Body of pancreas (tissue), 4 donors: ENCODE measurements around the gene OAS3. TPM values are rescaled to one million over a fixed set of nuclear protein-coding genes. Genes with fewer than 3 reads are reported as not detected.

Source experiments
- ATAC-seq: fragments of 150-250 bp; one replicate; pipeline ENCODE4 v1.9.1; 2016
- DNase-seq, 4 donors: peaks; one replicate each; pipeline ENCODE4 v3.0.0-alpha.2; 2019
- H3K27ac ChIP-seq, 4 donors: fragments of 200-600 bp; sonication (generic); 1 replicate in 3 of 4; 2 replicates in 1 of 4; pipeline versions ENCODE4 v1.5.1 to v1.6.1; 2016 to 2019; ENCODE audit warnings: mild to moderate bottlenecking in 1 of 4, mixed read lengths in 1 of 4, moderate library complexity in 1 of 4
- H3K27me3 ChIP-seq, 2 donors: fragments of 200-600 bp; sonication (generic); one replicate each; pipeline ENCODE4 v1.6.0; 2016; ENCODE audit warnings: mild to moderate bottlenecking in 1 of 2
- H3K36me3 ChIP-seq, 2 donors: fragments of 200-600 bp; sonication (generic); replicated peaks in 1 of 2; 2 replicates each; pipeline ENCODE4 v1.5.1; 2016; ENCODE audit warnings: low read depth in 2 of 2; ENCODE audit not compliant: insufficient read depth in 1 of 2
- H3K4me1 ChIP-seq: fragments of 200-600 bp; sonication (generic); one replicate; pipeline ENCODE4 v1.6.0; 2016
- H3K4me3 ChIP-seq, 2 donors: fragments of 200-600 bp; sonication (generic); 1 replicate in 1 of 2; 2 replicates in 1 of 2; pipeline ENCODE4 v1.5.1; 2016 to 2019
- H3K9me3 ChIP-seq, 3 donors: fragments of 200-600 bp; sonication (generic); 1 replicate in 2 of 3; 2 replicates in 1 of 3; pipeline ENCODE4 v1.5.1; 2016
- CTCF ChIP-seq, 7 experiments: fragments of 450-650 bp in 4 of 7; fragments of 200-600 bp in 3 of 7; sonication (generic) in 3 of 7; IDR thresholded peaks; one replicate each; pipeline ENCODE4 v1.5.1; 2016 to 2019; ENCODE audit warnings: antibody characterized with exemption in 7 of 7
- POLR2A ChIP-seq, 3 donors: fragments of 450-650 bp; IDR thresholded peaks; one replicate each; pipeline ENCODE4 v1.6.1; 2016; ENCODE audit warnings: antibody characterized with exemption in 3 of 3, mild to moderate bottlenecking in 2 of 3
- WGBS, 2 donors: methylation state at CpG; one replicate each; pipeline ENCODE4 v1.1.5; 2017; 5-methylcytosine and 5-hydroxymethylcytosine counted together
- intact Hi-C: fragments of 100-400 bp; cut with DNase I; formaldehyde crosslinking; loops from one replicate; pipeline ENCODE4 v1.15.1; 2023
- total RNA-seq, 2 donors: library from RNA; depleted of rRNA; stranded (reverse); fragments of >200 nt; gene quantifications; one replicate each; pipeline ENCODE4 v1.1.0, GENCODE V29; 2016

The OAS3 gene
- total RNA-seq, 2 donors from 2014 or later = 2.3 to 18.1 TPM

GRCh38 chr12:112992541-112993398, 54.5 kb downstream of the OAS3 start:
- Histone ChIP-seq H3K4me1 (no peaks in the 10 kb centered on the region), H3K4me3 (no peak overlapping the region), H3K9me3 (no peaks in the 10 kb centered on the region), H3K27ac (no peak overlapping the region), H3K36me3 (no peaks in the 10 kb centered on the region), H3K27me3 (no peaks in the 10 kb centered on the region)
- TF ChIP-seq CTCF (IDR thresholded peaks at IDR 0.05) (peak; percentile 37 to 91 (median 81)), POLR2A (IDR thresholded peaks at IDR 0.05) (no peak)
- peak; percentile 50 for ATAC-seq
- peak; percentile 33 to 68 (median 50) for DNase-seq
- intact Hi-C loops = no loop called here
- WGBS, 2 donors = 0 to 5% methylated on average over 2 of the region's 2 CpGs

GRCh38 chr12:112995008-112995407, 56.7 kb downstream of the OAS3 start:
- intact Hi-C loops = no loop called here
- WGBS, 2 donors = 44 to 48% methylated on average over 5 of the region's 5 CpGs
- no peaks in the 10 kb centered on the region for H3K27me3 ChIP-seq
- H3K36me3 ChIP-seq = no peaks in the 10 kb centered on the region
- H3K4me3 ChIP-seq = no peak overlapping the region
- H3K27ac ChIP-seq = no peak overlapping the region
- no peaks in the 10 kb centered on the region for H3K9me3 ChIP-seq
- TF ChIP-seq POLR2A (IDR thresholded peaks at IDR 0.05) (no peak), CTCF (IDR thresholded peaks at IDR 0.05) (no peak)
- DNase-seq (no peak), ATAC-seq (no peak)
- no peaks in the 10 kb centered on the region for H3K4me1 ChIP-seq

- TF ChIP-seq POLR2A (IDR thresholded peaks at IDR 0.05) (no peak), CTCF (IDR thresholded peaks at IDR 0.05) (no peak)
- no peaks in the 10 kb centered on the region for H3K27me3 ChIP-seq
- ATAC-seq = no peak
- no peaks in the 10 kb centered on the region for H3K4me1 ChIP-seq
- intact Hi-C loops = no loop called here
- H3K4me3 ChIP-seq = no peak overlapping the region
- H3K36me3 ChIP-seq = no peaks in the 10 kb centered on the region
- no peak overlapping the region for H3K27ac ChIP-seq
- DNase-seq = no peak
- 62 to 77% methylated on average over 8 of the region's 8 CpGs for WGBS, 2 donors
- H3K9me3 ChIP-seq = no peaks in the 10 kb centered on the region
These were observed 58.2 kb downstream of the OAS3 start for GRCh38 chr12:112996501-112996900.

GRCh38 chr12:112997506-112997905, 59.2 kb downstream of the OAS3 start:
- ATAC-seq (no peak), DNase-seq (no peak)
- Histone ChIP-seq H3K27ac (no peak overlapping the region), H3K27me3 (no peaks in the 10 kb centered on the region), H3K9me3 (no peaks in the 10 kb centered on the region), H3K4me1 (no peaks in the 10 kb centered on the region), H3K36me3 (no peaks in the 10 kb centered on the region), H3K4me3 (no peak overlapping the region)
- 88% methylated on average over 7 of the region's 7 CpGs for WGBS, 2 donors
- TF ChIP-seq CTCF (IDR thresholded peaks at IDR 0.05) (no peak), POLR2A (IDR thresholded peaks at IDR 0.05) (no peak)
- intact Hi-C loops = no loop called here
